Posterior vena cava (tissue), 2 donors: ENCODE data around the gene LRRC43. TPM values are rescaled to one million over a fixed set of nuclear protein-coding genes. Genes with fewer than 3 reads are reported as not detected.

Source experiments
- DNase-seq: peaks from one replicate; pipeline ENCODE4 v3.0.0-alpha.2; 2020; ENCODE audit warnings: low spot score
- intact Hi-C, 2 donors: fragments of 100-400 bp; cut with DNase I; formaldehyde crosslinking; loops; one replicate each; pipeline versions ENCODE4 v1.14.1 to v1.14.2; 2022 to 2023
- total RNA-seq, 2 donors: library from RNA; stranded (reverse); fragmentation: NEBNext Ultra II Directional; extraction: Animal tissue kit (Norgen Biotek cat#: 25700); gene quantifications; one replicate each; pipeline ENCODE4 v1.2.1, GENCODE V29; 2021
- donor health status: DM: yes; HTN: yes; CAD: no.
- donor health status: DM: yes; HTN: yes; CAD: no.

The LRRC43 gene
- total RNA-seq, 2 donors from 2014 or later = 0.60 TPM; not detected in 1

GRCh38 chr12:122250047-122250446, 67.1 kb downstream of the LRRC43 start:
- intact Hi-C loops = no loop called here
- no peak for DNase-seq

- intact Hi-C loops = no loop called here
- no peak for DNase-seq
Measured at GRCh38 chr12:122250536-122250935, 67.6 kb downstream of the LRRC43 start.

Other genes with a start within 250 kb of the LRRC43 start
- 1 to 10 TPM; 3.3 to 7.6 TPM for gene BCL7A, start 161.2 kb upstream of the LRRC43 start, total RNA-seq
- 10 to 100 TPM; 78.3 to 81.4 TPM for gene MLXIP, start 104.4 kb upstream of the LRRC43 start, total RNA-seq
- gene IL31, start 8.9 kb upstream of the LRRC43 start, total RNA-seq = not detected
- gene B3GNT4, start 20.6 kb downstream of the LRRC43 start, total RNA-seq = under 1 TPM in 1 of 2 donors, not detected in 1; 0.10 TPM
- 10 to 100 TPM; 26.2 to 27.0 TPM for gene DIABLO, start 42.9 kb downstream of the LRRC43 start, total RNA-seq
- 10 to 100 TPM; 12.3 to 12.6 TPM for gene VPS33A, start 83.4 kb downstream of the LRRC43 start, total RNA-seq
- gene CLIP1, start 239.5 kb downstream of the LRRC43 start, total RNA-seq = 100 to 1,000 TPM; 141 to 226 TPM